GM13976 (cell line): ENCODE measurements around the gene SH3BP2.

Experiments
- DNase-seq: peaks from one replicate; pipeline ENCODE4 v3.0.0; 2012; ENCODE audit warnings: low spot score
- CTCF ChIP-seq: IDR thresholded peaks from 2 replicates; pipeline ENCODE4 v1.5.1; 2012; ENCODE audit warnings: borderline replicate concordance, mild to moderate bottlenecking; ENCODE audit not compliant: insufficient read depth; ENCODE audit errors: extremely low read depth, missing control alignments, control extremely low read depth
- in situ Hi-C: fragments of 300-500 bp; cut with MboI; formaldehyde crosslinking; loops from one replicate; pipeline ENCODE4 v1.12.0; 2022; ENCODE audit warnings: low sequenced_read_pairs, mixed read lengths, inconsistent platforms; ENCODE audit not compliant: unreplicated experiment

SH3BP2 gene

GRCh38 chr4:2792396-2792710, 532 bp upstream of the SH3BP2 start:
- DNase-seq: no peak
- in situ Hi-C loops: no loop called here
- no peak for TF ChIP-seq CTCF

GRCh38 chr4:2793586-2794485, 951 bp downstream of the SH3BP2 start:
- DNase-seq: no peak

GRCh38 chr4:2794486-2795299, 1.8 kb downstream of the SH3BP2 start:
- no peak for TF ChIP-seq CTCF
- in situ Hi-C loops: no loop called here
- no peak for DNase-seq

More at GRCh38 chr4:2793586-2794485, 951 bp downstream of the SH3BP2 start:
- TF ChIP-seq CTCF: no peak
- in situ Hi-C loops: no loop called here

GRCh38 chr4:2795300-2795892, 2.5 kb downstream of the SH3BP2 start:
- no peak for DNase-seq
- in situ Hi-C loops: no loop called here
- TF ChIP-seq CTCF: no peak

- no peak for TF ChIP-seq CTCF
- no peak for DNase-seq
- in situ Hi-C loops: no loop called here
Measured at GRCh38 chr4:2795893-2796848, 3.3 kb downstream of the SH3BP2 start.
